Common myeloid progenitor, CD34-positive (primary cell): ENCODE data around the gene SUCNR1.
"Not testable (repeated sequence)": the region's sequence is repeated elsewhere in the genome, so short reads cannot be mapped to it uniquely, and the experiment has no call there.

Experiments used
- CTCF ChIA-PET: fragments of 350-600 bp; sonication (Branson Sonifier 250); formaldehyde crosslinking; loops from one replicate; lab custom pipeline; 2021; ENCODE audit warnings: antibody characterized with exemption; lab: Charles Lee
- POLR2A ChIA-PET: fragments of 350-600 bp; sonication (Branson Sonifier 250); formaldehyde crosslinking; loops from one replicate; lab custom pipeline; 2021; ENCODE audit warnings: antibody characterized with exemption; lab: Charles Lee
- DNase-seq, 3 donors: peaks; one replicate each; pipeline versions ENCODE4 v3.0.0 to v3.0.0-alpha.2; 2013
- H3K27ac ChIP-seq, 2 experiments: 1 replicate in 1 of 2; 2 replicates in 1 of 2; pipeline ENCODE4 v1.7.0; 2013; ENCODE audit warnings: inconsistent platforms in 2 of 2, low read length in 2 of 2, mild to moderate bottlenecking in 2 of 2, low read depth in 1 of 2, moderate library complexity in 1 of 2; ENCODE audit not compliant: severe bottlenecking in 2 of 2, insufficient read depth in 1 of 2, poor library complexity in 1 of 2
- H3K27me3 ChIP-seq, 5 experiments: replicated peaks in 2 of 5; 1 replicate in 3 of 5; 2 replicates in 2 of 5; pipeline versions ENCODE4 v1.6.1 to v1.7.0; 2013; ENCODE audit warnings: low read length in 4 of 5, mild to moderate bottlenecking in 2 of 5, moderate library complexity in 2 of 5, inconsistent platforms in 1 of 5; ENCODE audit not compliant: insufficient read depth in 5 of 5, control insufficient read depth in 4 of 5
- H3K36me3 ChIP-seq, 4 experiments: 1 replicate in 2 of 4; 2 replicates in 2 of 4; pipeline versions ENCODE4 v1.6.1 to v1.7.0; 2013; ENCODE audit warnings: low read length in 3 of 4, control low read depth in 1 of 4, mild to moderate bottlenecking in 1 of 4; ENCODE audit not compliant: control insufficient read depth in 4 of 4, insufficient read depth in 4 of 4
- H3K4me1 ChIP-seq, 4 experiments: 1 replicate in 3 of 4; 2 replicates in 1 of 4; pipeline versions ENCODE4 v1.6.1 to v1.7.1; 2013; ENCODE audit warnings: low read length in 3 of 4, mild to moderate bottlenecking in 3 of 4, control low read depth in 1 of 4, inconsistent platforms in 1 of 4, moderate library complexity in 1 of 4; ENCODE audit not compliant: control insufficient read depth in 4 of 4, insufficient read depth in 4 of 4; ENCODE audit errors: control extremely low read depth in 1 of 4
- H3K4me3 ChIP-seq, 7 experiments: 1 replicate in 4 of 7; 2 replicates in 3 of 7; pipeline versions ENCODE4 v1.5.1 to v1.7.0; 2013; ENCODE audit warnings: mild to moderate bottlenecking in 7 of 7, low read length in 6 of 7, moderate library complexity in 6 of 7, inconsistent platforms in 2 of 7, low read depth in 2 of 7, control low read depth in 1 of 7; ENCODE audit not compliant: insufficient read depth in 4 of 7, control insufficient read depth in 1 of 7; ENCODE audit errors: extremely low read depth in 1 of 7
- H3K9me3 ChIP-seq, 5 experiments: 1 replicate in 4 of 5; 2 replicates in 1 of 5; pipeline versions ENCODE4 v1.6.1 to v1.7.1; 2013; ENCODE audit warnings: low read length in 4 of 5, mild to moderate bottlenecking in 2 of 5, inconsistent platforms in 1 of 5, low read depth in 1 of 5, moderate library complexity in 1 of 5; ENCODE audit not compliant: control insufficient read depth in 4 of 5, insufficient read depth in 2 of 5; ENCODE audit errors: control extremely low read depth in 1 of 5
- WGBS: methylation state at CpG from one replicate; pipeline ENCODE4 v1.1.5; 2013; ENCODE audit not compliant: insufficient coverage; 5-methylcytosine and 5-hydroxymethylcytosine counted together

SUCNR1 gene

GRCh38 chr3:151841801-151842200 lies 31.6 kb upstream of the SUCNR1 start:
- CTCF ChIA-PET, result interaction anchor here (1.4 to 6.7 kb wide), 2 partner anchors 70 to 404 kb away, joined by 3 to 61 read pairs; no protein-coding TSS in a partner anchor
- WGBS, result 83% methylated on average over 1 of the region's 6 CpGs
- POLR2A ChIA-PET, result no interaction called here
- Histone ChIP-seq H3K27ac (no peak overlapping the region), H3K27me3 (no peaks in the 10 kb centered on the region), H3K4me3 (no peak overlapping the region), H3K9me3 (no peaks in the 10 kb centered on the region), H3K4me1 (peaks cover 0 to 10% (median 7%) of the 10 kb centered on the region in 4 experiments), H3K36me3 (no peaks in the 10 kb centered on the region)
- DNase-seq, result no peak

GRCh38 chr3:151843275-151843674 lies 30.2 kb upstream of the SUCNR1 start:
- ChIA-PET CTCF (no interaction called here), POLR2A (no interaction called here)
- no CpG with 5 or more reads among the region's 1 CpG for WGBS
- Histone ChIP-seq H3K4me1 (peaks cover 0 to 4% (median 3%) of the 10 kb centered on the region in 4 experiments), H3K27ac (no peak overlapping the region), H3K36me3 (no peaks in the 10 kb centered on the region), H3K4me3 (no peak overlapping the region), H3K27me3 (no peaks in the 10 kb centered on the region), H3K9me3 (no peaks in the 10 kb centered on the region)
- peak in 1 of 3 donors; percentile 36 for DNase-seq

GRCh38 chr3:151845306-151845905 lies 28.0 kb upstream of the SUCNR1 start:
- DNase-seq, result no peak
- no peak overlapping the region for H3K27ac ChIP-seq
- H3K27me3 ChIP-seq, result no peaks in the 10 kb centered on the region
- WGBS, result 100% methylated on average over 1 of the region's 3 CpGs
- peaks cover 0 to 9% (median 0%) of the 10 kb centered on the region in 5 experiments for H3K9me3 ChIP-seq
- POLR2A ChIA-PET, result no interaction called here
- no peaks in the 10 kb centered on the region for H3K36me3 ChIP-seq
- no peak overlapping the region for H3K4me3 ChIP-seq
- CTCF ChIA-PET, result interaction anchor here (0.7 to 2.0 kb wide), 4 partner anchors 8 to 405 kb away, joined by 3 to 5 read pairs (median 4); no protein-coding TSS in a partner anchor
- peaks cover 0 to 4% (median 0%) of the 10 kb centered on the region in 4 experiments for H3K4me1 ChIP-seq

GRCh38 chr3:151850065-151850464 lies 23.4 kb upstream of the SUCNR1 start:
- H3K4me1 ChIP-seq, POLR2A ChIA-PET, H3K4me3 ChIP-seq, DNase-seq, H3K27me3 ChIP-seq, H3K36me3 ChIP-seq, CTCF ChIA-PET, H3K27ac ChIP-seq: not testable (repeated sequence)
- H3K9me3 ChIP-seq, result peaks cover 0 to 16% (median 6%) of the 10 kb centered on the region in 5 experiments
- 100% methylated on average over 1 of the region's 2 CpGs for WGBS

GRCh38 chr3:151852074-151852811 lies 21.2 kb upstream of the SUCNR1 start:
- 76% methylated on average over 4 of the region's 11 CpGs for WGBS
- peaks cover 0 to 16% (median 6%) of the 10 kb centered on the region in 5 experiments for H3K9me3 ChIP-seq
- CTCF ChIA-PET, result no interaction called here
- H3K27me3 ChIP-seq, result no peaks in the 10 kb centered on the region
- no peak overlapping the region for H3K27ac ChIP-seq
- no peaks in the 10 kb centered on the region for H3K36me3 ChIP-seq
- POLR2A ChIA-PET, result no interaction called here
- H3K4me1 ChIP-seq, result peaks cover 0 to 6% (median 0%) of the 10 kb centered on the region in 4 experiments
- H3K4me3 ChIP-seq, result no peak overlapping the region
- no peak for DNase-seq

GRCh38 chr3:151856118-151856517 lies 17.3 kb upstream of the SUCNR1 start:
- H3K4me3 ChIP-seq, result no peak overlapping the region
- ChIA-PET POLR2A (no interaction called here), CTCF (no interaction called here)
- H3K27ac ChIP-seq, result no peak overlapping the region
- peaks cover 0 to 6% (median 2%) of the 10 kb centered on the region in 5 experiments for H3K9me3 ChIP-seq
- WGBS, result 89% methylated on average over 2 of the region's 3 CpGs
- DNase-seq, result no peak
- H3K4me1 ChIP-seq, result peaks cover 0 to 6% (median 0%) of the 10 kb centered on the region in 4 experiments
- H3K36me3 ChIP-seq, result no peaks in the 10 kb centered on the region
- H3K27me3 ChIP-seq, result no peaks in the 10 kb centered on the region

- H3K4me3 ChIP-seq, result no peak overlapping the region
- 100% methylated on average over 1 of the region's 2 CpGs for WGBS
- DNase-seq, result no peak
- peaks cover 0 to 6% (median 2%) of the 10 kb centered on the region in 5 experiments for H3K9me3 ChIP-seq
- H3K27ac ChIP-seq, result no peak overlapping the region
- ChIA-PET CTCF (no interaction called here), POLR2A (no interaction called here)
- H3K27me3 ChIP-seq, result no peaks in the 10 kb centered on the region
- no peaks in the 10 kb centered on the region for H3K36me3 ChIP-seq
- peaks cover 0 to 6% (median 0%) of the 10 kb centered on the region in 4 experiments for H3K4me1 ChIP-seq
These were observed 16.8 kb upstream of the SUCNR1 start for GRCh38 chr3:151856641-151857040.
